BJ (cell line): ENCODE results near the gene EMILIN3. TPM values are rescaled to one million over a fixed set of nuclear protein-coding genes. Genes with fewer than 3 reads are reported as not detected.

ENCODE experiments used
- CTCF ChIA-PET: fragments of 350-600 bp; formaldehyde crosslinking; extraction: SDS; loops from one replicate; lab custom pipeline; 2021; ENCODE audit warnings: antibody characterized with exemption, inconsistent platforms; lab: Yijun Ruan, JAX
- POLR2A ChIA-PET: fragments of 300-600 bp; sonication (Branson Sonifier 250); formaldehyde crosslinking; extraction: SDS; loops from one replicate; lab custom pipeline; 2021; ENCODE audit warnings: antibody characterized with exemption; lab: Charles Lee
- DNase-seq: peaks from one replicate; pipeline ENCODE4 v3.0.0-alpha.2; 2011; ENCODE audit warnings: low read depth
- H3K27me3 ChIP-seq: 2 replicates; pipeline ENCODE4 v1.6.0; 2011; ENCODE audit warnings: low read length; ENCODE audit not compliant: control insufficient read depth, insufficient read depth
- H3K36me3 ChIP-seq: 2 replicates; pipeline ENCODE4 v1.5.1; 2011; ENCODE audit warnings: low read length; ENCODE audit not compliant: control insufficient read depth, insufficient read depth
- H3K4me3 ChIP-seq: 2 replicates; pipeline ENCODE4 v1.5.1; 2011; ENCODE audit warnings: low read depth, mild to moderate bottlenecking, control low read depth, low read length
- CTCF ChIP-seq: IDR thresholded peaks from 2 replicates; pipeline ENCODE4 v1.5.1; 2011; ENCODE audit warnings: low read depth, mild to moderate bottlenecking, control low read depth, inconsistent platforms, low read length, moderate library complexity; ENCODE audit not compliant: insufficient read depth
- polyA plus RNA-seq: library from polyadenylated mRNA; depleted of rRNA; stranded (reverse); fragments of >200 nt; gene quantifications from 2 replicates; pipeline ENCODE4 v1.2.3, GENCODE V29; 2011

The EMILIN3 gene
- polyA plus RNA-seq, 1 experiment: 0.52 TPM

DNA sequence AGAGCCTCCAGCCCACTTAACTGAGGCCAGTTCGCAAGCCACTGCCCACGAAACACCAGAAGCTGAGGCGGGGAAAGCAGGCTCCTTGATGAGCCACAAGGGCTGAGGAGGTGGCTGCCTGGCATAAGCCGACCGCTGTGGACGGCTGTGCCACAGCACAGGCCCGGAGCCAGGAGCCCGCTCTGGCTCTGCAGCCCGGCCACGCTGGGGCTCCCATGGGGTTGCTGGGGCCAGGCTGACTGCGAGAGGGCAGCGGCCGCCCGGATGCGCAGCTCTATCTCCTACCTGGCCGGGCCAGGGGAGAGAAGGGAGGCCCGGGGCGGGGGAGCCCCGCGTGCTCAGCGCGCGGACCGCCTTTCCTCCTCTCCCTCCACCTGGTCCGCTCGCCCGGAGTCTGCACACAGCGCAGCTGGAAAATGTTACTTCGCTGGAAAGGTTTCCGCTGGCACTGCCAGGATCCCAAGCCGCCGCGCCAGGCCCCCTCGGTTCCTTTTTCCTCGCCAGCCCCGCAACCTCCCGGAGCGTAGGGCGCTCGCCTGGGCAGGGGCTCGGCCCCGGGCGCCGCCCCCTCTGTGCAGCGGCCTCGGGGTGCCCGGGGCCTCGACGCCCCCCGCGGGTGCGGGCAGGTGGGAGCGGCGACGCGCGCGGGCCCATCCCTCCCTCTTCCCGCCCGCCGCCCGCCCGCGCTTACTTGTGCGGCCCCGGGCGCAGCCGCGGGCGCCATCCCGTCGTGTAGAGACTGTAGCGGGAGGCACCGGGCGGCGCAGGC is 657 bp downstream of the EMILIN3 start:
- Histone ChIP-seq H3K4me3 (peak overlapping the region; percentile 6; the same call in 1 of the 2 replicates), H3K36me3 (no peaks in the 10 kb centered on the region), H3K27me3 (peaks cover 48% of the 10 kb centered on the region)
- ChIA-PET POLR2A (no interaction called here), CTCF (interaction anchor here (1.4 kb wide), 2 partner anchors 10 to 44 kb away, joined by 3 to 4 read pairs; no protein-coding TSS in a partner anchor)
- TF ChIP-seq CTCF: no peak
- DNase-seq: no peak

DNA sequence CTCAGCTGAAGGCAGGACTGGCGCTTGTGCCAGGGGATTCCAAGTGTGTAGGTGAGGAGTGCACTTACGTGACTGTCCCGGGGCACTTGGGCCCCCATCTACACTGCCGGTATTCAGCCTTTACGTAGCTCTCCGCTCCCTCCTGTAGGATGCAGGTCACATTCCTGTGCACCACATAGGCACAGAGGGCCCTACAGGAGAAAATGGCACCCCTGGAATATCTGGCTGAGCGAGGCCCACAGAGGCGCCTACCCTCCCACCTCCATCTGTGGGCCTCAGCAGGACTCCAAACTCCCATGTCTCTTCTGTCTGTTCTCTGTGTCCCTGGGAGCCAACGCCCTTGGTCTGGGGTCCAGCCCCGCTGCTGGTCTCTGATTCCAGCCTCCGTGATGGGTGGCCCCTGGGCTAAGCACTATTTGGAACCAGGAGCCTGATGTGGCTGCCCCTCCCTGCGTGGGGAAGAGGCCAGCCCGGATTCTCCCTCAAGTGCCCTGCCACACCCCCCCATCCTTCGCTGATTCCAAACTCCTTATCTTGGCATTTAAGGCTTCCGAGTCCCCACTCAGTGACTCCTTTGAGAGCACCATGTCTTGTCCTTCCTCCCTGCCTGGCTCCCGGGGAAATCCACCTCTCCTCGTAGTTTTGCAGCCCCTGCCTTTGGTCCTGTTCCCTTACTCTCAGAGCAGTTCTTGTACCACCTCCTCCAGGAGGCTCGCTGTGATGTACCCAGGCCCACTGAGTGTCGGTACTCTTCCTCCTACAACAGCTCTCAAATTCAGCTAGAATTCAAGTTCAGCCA is 1.5 kb downstream of the EMILIN3 start:
- H3K27me3 ChIP-seq: peaks cover 46% of the 10 kb centered on the region
- TF ChIP-seq CTCF: no peak
- CTCF ChIA-PET: interaction anchor here (1.4 kb wide), 3 partner anchors 11 to 46 kb away, joined by 3 to 4 read pairs (median 3); no protein-coding TSS in a partner anchor
- no peak for DNase-seq
- POLR2A ChIA-PET: no interaction called here
- H3K4me3 ChIP-seq: no peak overlapping the region
- H3K36me3 ChIP-seq: no peaks in the 10 kb centered on the region

GRCh38 chr20:41364236-41364855 is 2.3 kb downstream of the EMILIN3 start:
- H3K36me3 ChIP-seq: no peaks in the 10 kb centered on the region; the same call in 1 of the 2 replicates
- H3K4me3 ChIP-seq: no peak overlapping the region
- CTCF ChIA-PET: interaction anchor here (1.4 kb wide), 1 partner anchor 47 kb away, joined by 3 read pairs; no protein-coding TSS in a partner anchor
- POLR2A ChIA-PET: no interaction called here
- peaks cover 41% of the 10 kb centered on the region for H3K27me3 ChIP-seq
- TF ChIP-seq CTCF: no peak
- no peak for DNase-seq

DNA sequence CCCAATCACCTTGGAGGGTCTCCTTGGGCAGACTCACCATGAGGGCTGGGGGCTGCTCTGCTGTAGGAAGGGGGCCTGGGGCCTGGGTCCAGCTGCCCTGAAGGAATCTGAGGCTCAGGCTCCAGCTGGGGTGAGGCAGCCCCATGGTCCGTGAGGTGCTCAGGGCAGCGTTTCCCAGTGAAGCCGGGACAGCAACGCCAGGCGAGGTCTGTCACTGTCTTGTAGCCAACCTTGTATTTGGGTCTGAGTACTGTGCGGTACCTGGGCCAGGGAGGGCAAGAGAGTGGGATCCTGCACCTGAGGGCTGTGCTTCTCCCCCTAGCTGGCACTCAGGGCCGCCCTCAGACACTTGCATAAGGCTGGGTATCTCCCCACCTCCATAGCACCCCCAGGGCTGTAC is 3.0 kb downstream of the EMILIN3 start:
- no peak overlapping the region for H3K4me3 ChIP-seq
- POLR2A ChIA-PET: no interaction called here
- DNase-seq: no peak
- no peaks in the 10 kb centered on the region; the same call in 1 of the 2 replicates for H3K36me3 ChIP-seq
- CTCF ChIA-PET: interaction anchor here (1.4 kb wide), 1 partner anchor 48 kb away, joined by 3 read pairs; no protein-coding TSS in a partner anchor
- no peak for TF ChIP-seq CTCF
- H3K27me3 ChIP-seq: peaks cover 38% of the 10 kb centered on the region
